ENCODE results near the gene CORO6. TPM values are rescaled to one million over a fixed set of nuclear protein-coding genes. Genes with fewer than 3 reads are reported as not detected.
A peak's percentile ranks its signal among the peaks of the same experiment; 100 is the strongest.

CORO6 gene
- total and polyA plus RNA-seq, 2 of the 13 experiments (the other 11 are each of a cell fraction or from before 2014, with no cell fraction given), result 0.42 to 0.82 TPM

DNA sequence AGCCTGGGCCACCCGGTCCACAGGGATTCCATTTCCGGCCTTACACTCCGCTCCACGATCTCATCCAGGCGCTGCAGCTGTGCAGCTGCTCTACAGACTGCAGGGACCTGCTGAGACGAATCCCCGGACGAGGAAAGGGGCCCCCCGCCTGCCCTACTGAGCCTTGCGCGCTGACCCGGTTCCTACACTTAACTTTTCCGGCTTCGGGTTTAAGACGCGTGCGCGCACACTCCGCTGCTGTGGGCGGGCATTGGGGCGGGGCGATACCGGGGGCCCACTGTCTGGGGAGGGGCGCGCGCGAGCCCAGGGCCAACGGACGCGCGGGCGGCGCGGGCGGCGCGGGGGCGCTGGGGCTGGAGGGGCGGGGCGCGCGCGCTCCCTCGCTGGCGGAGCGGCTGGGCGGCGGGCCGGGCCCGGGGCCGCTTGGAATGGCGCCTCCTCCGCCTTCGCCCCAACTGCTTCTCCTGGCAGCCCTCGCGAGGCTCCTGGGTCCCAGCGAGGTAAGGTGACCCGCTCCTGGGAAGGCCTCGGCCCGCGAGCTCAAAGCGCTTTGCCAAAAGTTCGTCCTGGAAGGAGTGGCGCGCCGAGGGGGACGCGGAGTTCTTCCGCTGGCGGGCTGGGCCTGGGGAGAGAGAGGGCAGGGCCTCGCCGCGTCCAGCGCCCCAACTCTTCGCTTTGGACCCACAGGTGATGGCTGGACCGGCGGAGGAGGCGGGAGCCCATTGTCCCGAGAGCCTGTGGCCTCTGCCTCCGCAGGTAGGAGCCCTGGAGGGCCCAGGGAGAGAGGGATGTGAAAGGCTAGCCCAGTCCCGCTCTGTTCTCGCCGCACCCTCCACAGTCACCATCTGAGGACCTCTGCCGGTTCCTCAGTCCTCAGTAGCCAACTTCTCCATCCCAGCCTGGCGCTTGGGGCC, 54.1 kb downstream of the CORO6 start, which contains the start of gene TP53I13 (continued):
- TF ChIP-seq SPEN (CRISPR knock-in tag; IDR thresholded peaks at IDR 0.05; ENCODE audit: low read depth) (peak; percentile 66; the same call in 1 of the 2 replicates), ZNF883 (CRISPR knock-in tag; IDR thresholded peaks at IDR 0.05; ENCODE audit: not compliant biosample characterization) (no peak), POGZ (CRISPR knock-in tag; IDR thresholded peaks at IDR 0.05) (peak; percentile 52; the same call in 1 of the 2 replicates), ZNF251 (CRISPR knock-in tag; IDR thresholded peaks at IDR 0.05) (no peak), ZNF496 (CRISPR knock-in tag; IDR thresholded peaks at IDR 0.05; ENCODE audit: insufficient replicate concordance) (no peak), MEF2D (CRISPR knock-in tag; IDR thresholded peaks at IDR 0.05) (0 out of 2 replicates have a peak, but pooled peaks have one; percentile 25), ZNF383 (CRISPR knock-in tag; IDR thresholded peaks at IDR 0.05; ENCODE audit: borderline replicate concordance) (no peak), KLF16 (CRISPR knock-in tag; IDR thresholded peaks at IDR 0.05) (peak in 1 of 2 experiments; percentile 15; a peak in 1 of 4 replicates), FOXP1 (IDR thresholded peaks at IDR 0.05) (no peak), FOXP1 (CRISPR knock-in tag; IDR thresholded peaks at IDR 0.05) (no peak), SP4 (CRISPR knock-in tag; IDR thresholded peaks at IDR 0.05) (peak; percentile 47; the same call in 1 of the 2 replicates), ZNF607 (CRISPR knock-in tag; IDR thresholded peaks at IDR 0.05; ENCODE audit: borderline replicate concordance) (no peak), ZMYM4 (CRISPR knock-in tag; IDR thresholded peaks at IDR 0.05) (peak; percentile 35; the same call in 1 of the 2 replicates)
- TF ChIP-seq, protein P1, sequence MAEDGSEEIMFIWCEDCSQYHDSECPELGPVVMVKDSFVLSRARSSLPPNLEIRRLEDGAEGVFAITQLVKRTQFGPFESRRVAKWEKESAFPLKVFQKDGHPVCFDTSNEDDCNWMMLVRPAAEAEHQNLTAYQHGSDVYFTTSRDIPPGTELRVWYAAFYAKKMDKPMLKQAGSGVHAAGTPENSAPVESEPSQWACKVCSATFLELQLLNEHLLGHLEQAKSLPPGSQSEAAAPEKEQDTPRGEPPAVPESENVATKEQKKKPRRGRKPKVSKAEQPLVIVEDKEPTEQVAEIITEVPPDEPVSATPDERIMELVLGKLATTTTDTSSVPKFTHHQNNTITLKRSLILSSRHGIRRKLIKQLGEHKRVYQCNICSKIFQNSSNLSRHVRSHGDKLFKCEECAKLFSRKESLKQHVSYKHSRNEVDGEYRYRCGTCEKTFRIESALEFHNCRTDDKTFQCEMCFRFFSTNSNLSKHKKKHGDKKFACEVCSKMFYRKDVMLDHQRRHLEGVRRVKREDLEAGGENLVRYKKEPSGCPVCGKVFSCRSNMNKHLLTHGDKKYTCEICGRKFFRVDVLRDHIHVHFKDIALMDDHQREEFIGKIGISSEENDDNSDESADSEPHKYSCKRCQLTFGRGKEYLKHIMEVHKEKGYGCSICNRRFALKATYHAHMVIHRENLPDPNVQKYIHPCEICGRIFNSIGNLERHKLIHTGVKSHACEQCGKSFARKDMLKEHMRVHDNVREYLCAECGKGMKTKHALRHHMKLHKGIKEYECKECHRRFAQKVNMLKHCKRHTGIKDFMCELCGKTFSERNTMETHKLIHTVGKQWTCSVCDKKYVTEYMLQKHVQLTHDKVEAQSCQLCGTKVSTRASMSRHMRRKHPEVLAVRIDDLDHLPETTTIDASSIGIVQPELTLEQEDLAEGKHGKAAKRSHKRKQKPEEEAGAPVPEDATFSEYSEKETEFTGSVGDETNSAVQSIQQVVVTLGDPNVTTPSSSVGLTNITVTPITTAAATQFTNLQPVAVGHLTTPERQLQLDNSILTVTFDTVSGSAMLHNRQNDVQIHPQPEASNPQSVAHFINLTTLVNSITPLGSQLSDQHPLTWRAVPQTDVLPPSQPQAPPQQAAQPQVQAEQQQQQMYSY (CRISPR knock-in tag; IDR thresholded peaks at IDR 0.05), result peak; percentile 89
- TF ChIP-seq, protein P2, sequence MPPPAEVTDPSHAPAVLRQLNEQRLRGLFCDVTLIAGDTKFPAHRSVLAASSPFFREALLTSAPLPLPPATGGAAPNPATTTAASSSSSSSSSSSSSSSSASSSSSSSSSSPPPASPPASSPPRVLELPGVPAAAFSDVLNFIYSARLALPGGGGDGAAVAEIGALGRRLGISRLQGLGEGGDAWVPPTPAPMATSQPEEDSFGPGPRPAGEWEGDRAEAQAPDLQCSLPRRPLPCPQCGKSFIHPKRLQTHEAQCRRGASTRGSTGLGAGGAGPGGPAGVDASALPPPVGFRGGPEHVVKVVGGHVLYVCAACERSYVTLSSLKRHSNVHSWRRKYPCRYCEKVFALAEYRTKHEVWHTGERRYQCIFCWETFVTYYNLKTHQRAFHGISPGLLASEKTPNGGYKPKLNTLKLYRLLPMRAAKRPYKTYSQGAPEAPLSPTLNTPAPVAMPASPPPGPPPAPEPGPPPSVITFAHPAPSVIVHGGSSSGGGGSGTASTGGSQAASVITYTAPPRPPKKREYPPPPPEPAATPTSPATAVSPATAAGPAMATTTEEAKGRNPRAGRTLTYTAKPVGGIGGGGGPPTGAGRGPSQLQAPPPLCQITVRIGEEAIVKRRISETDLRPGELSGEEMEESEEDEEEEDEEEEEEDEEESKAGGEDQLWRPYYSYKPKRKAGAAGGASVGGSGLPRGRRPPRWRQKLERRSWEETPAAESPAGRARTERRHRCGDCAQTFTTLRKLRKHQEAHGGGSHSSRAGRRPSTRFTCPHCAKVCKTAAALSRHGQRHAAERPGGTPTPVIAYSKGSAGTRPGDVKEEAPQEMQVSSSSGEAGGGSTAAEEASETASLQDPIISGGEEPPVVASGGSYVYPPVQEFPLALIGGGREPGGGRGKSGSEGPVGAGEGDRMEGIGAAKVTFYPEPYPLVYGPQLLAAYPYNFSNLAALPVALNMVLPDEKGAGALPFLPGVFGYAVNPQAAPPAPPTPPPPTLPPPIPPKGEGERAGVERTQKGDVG (CRISPR knock-in tag; IDR thresholded peaks at IDR 0.05; ENCODE audit: borderline replicate concordance), result 0 out of 2 replicates have a peak, but pooled peaks have one; percentile 47
- TF ChIP-seq, protein P3, sequence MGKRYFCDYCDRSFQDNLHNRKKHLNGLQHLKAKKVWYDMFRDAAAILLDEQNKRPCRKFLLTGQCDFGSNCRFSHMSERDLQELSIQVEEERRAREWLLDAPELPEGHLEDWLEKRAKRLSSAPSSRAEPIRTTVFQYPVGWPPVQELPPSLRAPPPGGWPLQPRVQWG (CRISPR knock-in tag; IDR thresholded peaks at IDR 0.05; ENCODE audit: borderline replicate concordance, low read depth), result no peak
- TF ChIP-seq, protein P4, sequence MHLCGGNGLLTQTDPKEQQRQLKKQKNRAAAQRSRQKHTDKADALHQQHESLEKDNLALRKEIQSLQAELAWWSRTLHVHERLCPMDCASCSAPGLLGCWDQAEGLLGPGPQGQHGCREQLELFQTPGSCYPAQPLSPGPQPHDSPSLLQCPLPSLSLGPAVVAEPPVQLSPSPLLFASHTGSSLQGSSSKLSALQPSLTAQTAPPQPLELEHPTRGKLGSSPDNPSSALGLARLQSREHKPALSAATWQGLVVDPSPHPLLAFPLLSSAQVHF (CRISPR knock-in tag; IDR thresholded peaks at IDR 0.05), result no peak
- TF ChIP-seq, protein P5, sequence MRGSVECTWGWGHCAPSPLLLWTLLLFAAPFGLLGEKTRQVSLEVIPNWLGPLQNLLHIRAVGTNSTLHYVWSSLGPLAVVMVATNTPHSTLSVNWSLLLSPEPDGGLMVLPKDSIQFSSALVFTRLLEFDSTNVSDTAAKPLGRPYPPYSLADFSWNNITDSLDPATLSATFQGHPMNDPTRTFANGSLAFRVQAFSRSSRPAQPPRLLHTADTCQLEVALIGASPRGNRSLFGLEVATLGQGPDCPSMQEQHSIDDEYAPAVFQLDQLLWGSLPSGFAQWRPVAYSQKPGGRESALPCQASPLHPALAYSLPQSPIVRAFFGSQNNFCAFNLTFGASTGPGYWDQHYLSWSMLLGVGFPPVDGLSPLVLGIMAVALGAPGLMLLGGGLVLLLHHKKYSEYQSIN (CRISPR knock-in tag; IDR thresholded peaks at IDR 0.05; ENCODE audit: borderline replicate concordance), result no peak
